PFSK-1 (cell line): ENCODE results near the gene BOD1.

Source experiments
- FOXP2 ChIP-seq: optimal IDR thresholded peaks from 2 replicates; pipeline ENCODE3; 2011; ENCODE audit warnings: borderline replicate concordance, control low read depth, inconsistent platforms; ENCODE audit not compliant: insufficient read depth; ENCODE audit errors: extremely low read length, extremely low read depth
- POLR2AphosphoS5 ChIP-seq: IDR thresholded peaks from 2 replicates; pipeline ENCODE4 v1.6.1; 2012; ENCODE audit warnings: low read depth, mild to moderate bottlenecking, control low read depth, low read length, moderate library complexity
- REST ChIP-seq, 2 experiments: IDR thresholded peaks; 2 replicates each; pipeline versions ENCODE4 v1.6.1 to v1.8.0; 2011 to 2012; ENCODE audit warnings: low read depth in 2 of 2, low read length in 2 of 2, control low read depth in 1 of 2, inconsistent platforms in 1 of 2, mild to moderate bottlenecking in 1 of 2, moderate library complexity in 1 of 2; ENCODE audit not compliant: insufficient read depth in 1 of 2
- SIN3A ChIP-seq: IDR thresholded peaks from 2 replicates; pipeline ENCODE4 v1.6.1; 2012; ENCODE audit warnings: mild to moderate bottlenecking, low read length, moderate library complexity, borderline replicate concordance; ENCODE audit not compliant: insufficient read depth
- TAF1 ChIP-seq: IDR thresholded peaks from 2 replicates; pipeline ENCODE4 v1.6.1; 2012; ENCODE audit warnings: low read length, control low read depth, borderline replicate concordance; ENCODE audit not compliant: insufficient read depth

GRCh38 chr5:173620784-173621183, 4.3 kb upstream of the BOD1 start:
- TF ChIP-seq TAF1 (no peak), POLR2AphosphoS5 (no peak), REST (IDR thresholded peaks at IDR 0.05; ENCODE audit: insufficient read depth in 1 of 2, low read depth in 2 of 2, low read length in 2 of 2) (no peak), SIN3A (no peak), FOXP2 (no peak)
